IPS-NIHi11 (cell line): ENCODE data around the gene KRT31.
"Not testable (repeated sequence)": the region's sequence is repeated elsewhere in the genome, so short reads cannot be mapped to it uniquely, and the experiment has no call there.

Experiments used
- DNase-seq: peaks from one replicate; pipeline ENCODE4 v3.0.0; 2012; ENCODE audit warnings: mixed read lengths, low spot score

KRT31 gene

GRCh38 chr17:41387670-41388069, 9.7 kb downstream of the KRT31 start:
- no peak for DNase-seq

GRCh38 chr17:41386227-41386626, 11.2 kb downstream of the KRT31 start:
- DNase-seq, result no peak

- DNase-seq, result no peak
These were observed 13.7 kb downstream of the KRT31 start for GRCh38 chr17:41383690-41384089.

GRCh38 chr17:41382394-41382793, 15.0 kb downstream of the KRT31 start:
- DNase-seq, result no peak

GRCh38 chr17:41381943-41382342, 15.5 kb downstream of the KRT31 start, which contains the start of gene KRT34:
TSS of gene KRT34 (minus strand) at chr17:41382306. CDS start at chr17:41382246, 60 bp downstream.
- not testable (repeated sequence) for DNase-seq

- DNase-seq, result not testable (repeated sequence)
These were observed 17.3 kb downstream of the KRT31 start for GRCh38 chr17:41380091-41380490.

- no peak for DNase-seq
These were observed 19.9 kb downstream of the KRT31 start for GRCh38 chr17:41377546-41377945.

- DNase-seq, result no peak
These were observed 27.7 kb downstream of the KRT31 start, which contains the start of gene KRT33B for GRCh38 chr17:41369713-41370112. TSS of gene KRT33B (minus strand) at chr17:41369813. CDS start at chr17:41369750, 63 bp downstream.

- DNase-seq, result no peak
These were observed 28.4 kb downstream of the KRT31 start for GRCh38 chr17:41369023-41369422.

- no peak for DNase-seq
These were observed 29.9 kb downstream of the KRT31 start for GRCh38 chr17:41367426-41368075.

GRCh38 chr17:41366070-41366469, 31.3 kb downstream of the KRT31 start:
- no peak for DNase-seq

GRCh38 chr17:41363881-41364280, 33.5 kb downstream of the KRT31 start:
- DNase-seq, result no peak

GRCh38 chr17:41360296-41360995, 37.0 kb downstream of the KRT31 start:
- no peak for DNase-seq

GRCh38 chr17:41354536-41354935, 42.9 kb downstream of the KRT31 start:
- DNase-seq, result no peak

GRCh38 chr17:41352597-41353366, 44.6 kb downstream of the KRT31 start:
- peak; percentile 47 for DNase-seq

GRCh38 chr17:41351177-41351576, 46.2 kb downstream of the KRT31 start:
- DNase-seq, result no peak

- not testable (repeated sequence) for DNase-seq
These were observed 47.0 kb downstream of the KRT31 start, which contains the start of gene KRT33A for GRCh38 chr17:41350381-41350878. TSS of gene KRT33A (minus strand) at chr17:41350828. CDS start at chr17:41350767, 61 bp downstream.

GRCh38 chr17:41347869-41348760, 49.3 kb downstream of the KRT31 start:
- no peak for DNase-seq

- DNase-seq, result not testable (repeated sequence)
These were observed 51.0 kb downstream of the KRT31 start for GRCh38 chr17:41346421-41346820.

GRCh38 chr17:41345992-41346391, 51.4 kb downstream of the KRT31 start:
- DNase-seq, result no peak
